Esophagus muscularis mucosa (tissue), 4 donors: ENCODE results near the gene COMT. TPM values are rescaled to one million over a fixed set of nuclear protein-coding genes. Genes with fewer than 3 reads are reported as not detected.

Experiments
- DNase-seq: peaks from one replicate; pipeline ENCODE4 v3.0.0-alpha.2; 2017; ENCODE audit errors: extremely low spot score
- H3K27ac ChIP-seq, 4 donors: fragments of 200-600 bp; sonication (generic); replicated peaks in 1 of 4; 1 replicate in 3 of 4; 2 replicates in 1 of 4; pipeline ENCODE4 v1.5.1; 2016 to 2019; ENCODE audit warnings: mild to moderate bottlenecking in 1 of 4
- H3K27me3 ChIP-seq, 4 donors: fragments of 200-600 bp; sonication (generic); one replicate each; pipeline versions ENCODE4 v1.5.1 to v1.6.0; 2016 to 2019
- H3K36me3 ChIP-seq, 4 donors: fragments of 200-600 bp; sonication (generic); one replicate each; pipeline ENCODE4 v1.5.1; 2016 to 2019
- H3K4me1 ChIP-seq, 4 donors: fragments of 200-600 bp; sonication (generic); one replicate each; pipeline ENCODE4 v1.5.1; 2016 to 2019
- H3K4me3 ChIP-seq, 4 donors: fragments of 200-600 bp; sonication (generic); 1 replicate in 2 of 4; 2 replicates in 2 of 4; pipeline ENCODE4 v1.5.1; 2016 to 2019; ENCODE audit warnings: mild to moderate bottlenecking in 4 of 4, moderate library complexity in 1 of 4
- H3K9me3 ChIP-seq, 4 donors: fragments of 200-600 bp; sonication (generic); 1 replicate in 3 of 4; 2 replicates in 1 of 4; pipeline ENCODE4 v1.5.1; 2016 to 2019
- CTCF ChIP-seq, 3 experiments: fragments of 200-600 bp in 2 of 3; fragments of 450-650 bp in 1 of 3; sonication (generic) in 2 of 3; IDR thresholded peaks; one replicate each; pipeline ENCODE4 v1.5.1; 2017 to 2019; ENCODE audit warnings: antibody characterized with exemption in 3 of 3, mild to moderate bottlenecking in 2 of 3, moderate library complexity in 1 of 3
- EP300 ChIP-seq: sonication (generic); formaldehyde crosslinking; IDR thresholded peaks from one replicate; pipeline ENCODE4 v1.6.1; 2017; ENCODE audit warnings: antibody characterized with exemption
- POLR2A ChIP-seq: fragments of 450-650 bp; IDR thresholded peaks from one replicate; pipeline ENCODE4 v1.6.1; 2017; ENCODE audit warnings: antibody characterized with exemption, moderate library complexity, mild to moderate bottlenecking, low read depth
- POLR2AphosphoS5 ChIP-seq, 2 donors: sonication (generic); formaldehyde crosslinking; IDR thresholded peaks; one replicate each; pipeline ENCODE4 v1.6.1; 2017; ENCODE audit warnings: antibody characterized with exemption in 2 of 2
- WGBS: methylation state at CpG from one replicate; pipeline ENCODE4 v1.1.5; 2018; 5-methylcytosine and 5-hydroxymethylcytosine counted together
- intact Hi-C: fragments of 100-400 bp; cut with DNase I; formaldehyde crosslinking; loops from one replicate; pipeline ENCODE4 v1.15.1; 2023
- total RNA-seq, 4 donors: library from RNA; depleted of rRNA; stranded (reverse); fragments of >200 nt; gene quantifications; one replicate each; pipeline versions ENCODE4 v1.1.0 to v1.2.1, GENCODE V29; 2016

Gene COMT
- total RNA-seq, 4 donors from 2014 or later: 141 to 231 (median 196) TPM

GRCh38 chr22:19895160-19895849 is 46.3 kb upstream of the COMT start:
- intact Hi-C loops: no loop called here
- no peak overlapping the region for H3K4me3 ChIP-seq
- H3K9me3 ChIP-seq: no peaks in the 10 kb centered on the region
- WGBS: 91% methylated on average over 22 of the region's 23 CpGs
- H3K27me3 ChIP-seq: no peaks in the 10 kb centered on the region
- H3K36me3 ChIP-seq: peaks cover 0 to 81% (median 63%) of the 10 kb centered on the region in 4 donors
- no peak for DNase-seq
- peaks cover 15 to 25% (median 19%) of the 10 kb centered on the region in 4 donors for H3K4me1 ChIP-seq
- H3K27ac ChIP-seq: no peak overlapping the region
- TF ChIP-seq POLR2AphosphoS5 (IDR thresholded peaks at IDR 0.05) (no peak), EP300 (no peak), POLR2A (no peak), CTCF (IDR thresholded peaks at IDR 0.05) (no peak)

- Histone ChIP-seq H3K9me3 (no peaks in the 10 kb centered on the region), H3K4me1 (peaks cover 7 to 12% (median 8%) of the 10 kb centered on the region in 4 donors), H3K27me3 (no peaks in the 10 kb centered on the region), H3K27ac (no peak overlapping the region), H3K36me3 (peaks cover 0 to 86% (median 63%) of the 10 kb centered on the region in 4 donors), H3K4me3 (no peak overlapping the region)
- no peak for TF ChIP-seq EP300
- TF ChIP-seq POLR2A: no peak
- no peak for TF ChIP-seq POLR2AphosphoS5 (IDR thresholded peaks at IDR 0.05)
- no peak for TF ChIP-seq CTCF (IDR thresholded peaks at IDR 0.05)
- WGBS: 84% methylated on average over 10 of the region's 15 CpGs
- DNase-seq: no peak
- intact Hi-C loops: no loop called here
Measured at GRCh38 chr22:19896665-19897355, 44.8 kb upstream of the COMT start.

GRCh38 chr22:19897726-19898125 is 43.8 kb upstream of the COMT start:
- intact Hi-C loops: no loop called here
- no peak for TF ChIP-seq CTCF (IDR thresholded peaks at IDR 0.05)
- TF ChIP-seq POLR2A: no peak
- TF ChIP-seq EP300: no peak
- TF ChIP-seq POLR2AphosphoS5 (IDR thresholded peaks at IDR 0.05): no peak
- DNase-seq: no peak
- H3K36me3 ChIP-seq: peaks cover 0 to 90% (median 67%) of the 10 kb centered on the region in 4 donors
- no peaks in the 10 kb centered on the region for H3K9me3 ChIP-seq
- H3K4me3 ChIP-seq: no peak overlapping the region
- H3K4me1 ChIP-seq: peaks cover 0 to 3% (median 0%) of the 10 kb centered on the region in 4 donors
- 94% methylated on average over 16 of the region's 16 CpGs for WGBS
- no peak overlapping the region for H3K27ac ChIP-seq
- H3K27me3 ChIP-seq: no peaks in the 10 kb centered on the region

DNA sequence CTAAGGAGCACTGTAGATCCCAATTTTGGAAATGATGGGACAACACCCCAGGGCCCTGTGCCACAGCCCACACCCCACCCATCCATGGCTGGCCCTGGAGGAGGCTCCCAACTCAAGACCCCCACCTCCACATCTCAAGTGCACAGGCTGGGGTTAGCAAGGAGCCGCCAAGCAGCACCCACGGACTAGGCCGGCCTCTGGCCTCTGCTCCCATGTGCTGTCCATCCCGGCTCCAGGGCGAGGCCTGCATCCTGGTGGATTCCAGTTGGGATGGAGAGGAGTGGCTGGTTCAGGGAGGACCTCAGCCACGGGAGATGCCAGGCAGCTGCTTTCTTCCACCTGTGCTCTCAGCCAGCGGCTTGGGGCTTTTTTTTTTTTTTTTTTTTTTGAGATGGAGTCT is 43.4 kb upstream of the COMT start:
- no peak for DNase-seq
- TF ChIP-seq CTCF (IDR thresholded peaks at IDR 0.05) (no peak), POLR2AphosphoS5 (IDR thresholded peaks at IDR 0.05) (no peak), EP300 (no peak), POLR2A (no peak)
- Histone ChIP-seq H3K4me3 (no peak overlapping the region), H3K27ac (no peak overlapping the region), H3K9me3 (no peaks in the 10 kb centered on the region), H3K4me1 (no peaks in the 10 kb centered on the region), H3K27me3 (no peaks in the 10 kb centered on the region), H3K36me3 (peaks cover 0 to 90% (median 67%) of the 10 kb centered on the region in 4 donors)
- intact Hi-C loops: no loop called here
- WGBS: 98% methylated on average over 4 of the region's 7 CpGs
